ENCODE measurements around the gene MUC5B.
A peak's percentile ranks its signal among the peaks of the same experiment; 100 is the strongest.

Gene MUC5B

DNA sequence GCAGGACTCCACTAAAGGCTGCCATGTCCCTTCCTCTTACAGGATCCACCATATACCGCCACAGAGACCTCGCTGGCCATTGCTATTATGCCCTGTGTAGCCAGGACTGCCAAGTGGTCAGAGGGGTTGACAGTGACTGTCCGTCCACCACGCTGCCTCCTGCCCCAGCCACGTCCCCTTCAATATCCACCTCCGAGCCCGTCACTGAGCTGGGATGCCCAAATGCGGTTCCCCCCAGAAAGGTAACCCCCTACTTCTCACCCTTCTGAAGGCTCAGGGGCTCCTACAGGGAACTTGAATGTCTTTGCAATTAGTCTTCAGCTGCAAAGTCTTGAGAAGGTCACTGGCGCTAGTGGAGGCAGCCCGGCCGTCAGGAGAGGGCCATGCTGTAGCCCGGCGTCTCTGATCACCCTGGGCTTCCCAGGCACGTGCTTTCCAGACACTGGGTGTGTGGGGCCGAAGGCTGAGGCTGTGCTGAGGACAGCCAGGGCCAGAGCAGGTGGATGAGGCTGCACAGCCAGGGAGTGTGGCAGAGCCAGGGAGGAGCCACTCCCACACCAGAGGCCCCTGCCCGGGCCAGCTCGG is 30.0 kb upstream of the MUC5B start:
- no peak for DNase-seq (ENCODE audit: low read depth)

DNA sequence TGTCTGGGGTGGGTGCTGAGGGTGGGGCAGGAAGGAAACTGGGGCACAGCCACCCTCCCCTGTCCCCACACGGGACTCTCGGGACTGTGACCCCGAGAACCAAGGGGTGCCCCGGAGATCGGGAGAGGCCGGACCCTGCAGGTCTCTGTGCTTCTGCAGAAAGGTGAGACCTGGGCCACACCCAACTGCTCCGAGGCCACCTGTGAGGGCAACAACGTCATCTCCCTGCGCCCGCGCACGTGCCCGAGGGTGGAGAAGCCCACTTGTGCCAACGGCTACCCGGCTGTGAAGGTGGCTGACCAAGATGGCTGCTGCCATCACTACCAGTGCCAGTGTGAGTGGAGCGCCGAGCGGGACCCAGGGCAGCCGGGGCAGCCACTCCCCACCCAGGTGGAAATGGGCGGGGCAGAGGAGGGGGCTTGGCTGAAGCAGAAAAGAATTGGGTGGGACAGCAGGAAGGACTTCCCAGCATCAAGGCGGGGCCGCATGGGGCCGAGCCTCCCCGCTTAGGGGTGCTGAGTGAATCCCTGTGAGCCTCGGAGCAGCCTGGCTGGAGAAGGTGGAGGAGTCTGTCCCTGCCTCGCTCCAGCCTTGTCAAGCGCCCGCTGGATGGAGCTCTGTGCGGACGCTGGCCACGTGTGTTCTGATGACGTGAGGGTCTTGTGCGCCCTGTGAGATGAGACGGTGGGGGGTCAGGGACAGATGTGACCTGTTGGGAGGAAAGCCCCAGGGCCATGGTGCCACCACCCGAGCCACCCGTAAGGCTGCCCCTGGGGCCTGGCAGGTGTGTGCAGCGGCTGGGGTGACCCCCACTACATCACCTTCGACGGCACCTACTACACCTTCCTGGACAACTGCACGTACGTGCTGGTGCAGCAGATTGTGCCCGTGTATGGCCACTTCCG is 29.3 kb upstream of the MUC5B start:
- no peak for DNase-seq (ENCODE audit: low read depth)

DNA sequence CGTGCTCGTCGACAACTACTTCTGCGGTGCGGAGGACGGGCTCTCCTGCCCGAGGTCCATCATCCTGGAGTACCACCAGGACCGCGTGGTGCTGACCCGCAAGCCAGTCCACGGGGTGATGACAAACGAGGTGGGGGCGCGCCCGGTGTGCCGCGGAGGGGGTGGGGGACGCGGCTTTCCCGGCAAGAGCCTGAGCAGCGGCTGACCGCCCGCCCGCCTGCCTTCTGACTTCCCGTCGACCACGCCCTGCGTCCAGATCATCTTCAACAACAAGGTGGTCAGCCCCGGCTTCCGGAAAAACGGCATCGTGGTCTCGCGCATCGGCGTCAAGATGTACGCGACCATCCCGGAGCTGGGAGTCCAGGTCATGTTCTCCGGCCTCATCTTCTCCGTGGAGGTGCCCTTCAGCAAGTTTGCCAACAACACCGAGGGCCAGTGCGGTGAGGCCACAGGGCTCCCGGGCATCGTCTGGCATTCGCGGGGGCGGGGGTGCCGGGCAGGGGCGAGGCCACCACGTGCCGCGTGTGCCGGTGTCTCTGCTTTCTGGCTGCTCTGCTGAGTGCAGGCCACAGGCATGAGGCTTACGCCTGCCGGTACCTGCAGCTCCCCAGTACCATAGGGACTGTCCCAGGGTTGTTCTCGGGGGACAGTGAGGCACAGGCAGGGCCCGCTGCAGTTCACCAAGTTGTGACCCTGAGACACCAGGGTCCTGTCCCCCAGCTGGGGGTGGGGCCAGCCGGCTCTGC is 28.5 kb upstream of the MUC5B start:
- DNase-seq (ENCODE audit: low read depth) = no peak

DNA sequence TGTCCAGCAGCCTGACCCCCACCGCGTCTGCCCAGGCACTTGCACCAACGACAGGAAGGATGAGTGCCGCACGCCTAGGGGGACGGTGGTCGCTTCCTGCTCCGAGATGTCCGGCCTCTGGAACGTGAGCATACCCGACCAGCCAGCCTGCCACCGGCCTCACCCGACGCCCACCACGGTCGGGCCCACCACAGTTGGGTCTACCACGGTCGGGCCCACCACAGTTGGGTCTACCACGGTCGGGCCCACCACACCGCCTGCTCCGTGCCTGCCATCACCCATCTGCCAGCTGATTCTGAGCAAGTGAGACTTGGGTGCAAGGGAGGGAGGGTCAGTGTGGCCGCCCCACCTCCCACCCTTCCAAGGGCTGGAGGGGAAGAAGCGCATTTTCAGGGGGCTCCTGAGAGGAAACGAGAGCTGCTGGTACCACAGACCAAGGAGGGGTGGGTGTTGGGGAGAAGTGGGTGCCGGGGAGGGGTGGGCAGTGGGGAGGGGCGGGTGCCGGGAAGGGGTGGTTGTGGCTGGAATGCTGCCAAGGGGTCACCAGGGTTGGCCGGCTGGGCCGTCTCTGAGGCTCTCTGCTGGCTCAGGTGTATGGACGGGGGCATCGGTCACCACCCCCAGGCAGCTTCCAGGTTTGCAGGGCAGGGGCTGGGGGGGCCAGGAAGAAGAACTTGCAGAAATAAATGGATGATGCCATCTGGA is 27.7 kb upstream of the MUC5B start:
- DNase-seq (ENCODE audit: low read depth) = no peak

DNA sequence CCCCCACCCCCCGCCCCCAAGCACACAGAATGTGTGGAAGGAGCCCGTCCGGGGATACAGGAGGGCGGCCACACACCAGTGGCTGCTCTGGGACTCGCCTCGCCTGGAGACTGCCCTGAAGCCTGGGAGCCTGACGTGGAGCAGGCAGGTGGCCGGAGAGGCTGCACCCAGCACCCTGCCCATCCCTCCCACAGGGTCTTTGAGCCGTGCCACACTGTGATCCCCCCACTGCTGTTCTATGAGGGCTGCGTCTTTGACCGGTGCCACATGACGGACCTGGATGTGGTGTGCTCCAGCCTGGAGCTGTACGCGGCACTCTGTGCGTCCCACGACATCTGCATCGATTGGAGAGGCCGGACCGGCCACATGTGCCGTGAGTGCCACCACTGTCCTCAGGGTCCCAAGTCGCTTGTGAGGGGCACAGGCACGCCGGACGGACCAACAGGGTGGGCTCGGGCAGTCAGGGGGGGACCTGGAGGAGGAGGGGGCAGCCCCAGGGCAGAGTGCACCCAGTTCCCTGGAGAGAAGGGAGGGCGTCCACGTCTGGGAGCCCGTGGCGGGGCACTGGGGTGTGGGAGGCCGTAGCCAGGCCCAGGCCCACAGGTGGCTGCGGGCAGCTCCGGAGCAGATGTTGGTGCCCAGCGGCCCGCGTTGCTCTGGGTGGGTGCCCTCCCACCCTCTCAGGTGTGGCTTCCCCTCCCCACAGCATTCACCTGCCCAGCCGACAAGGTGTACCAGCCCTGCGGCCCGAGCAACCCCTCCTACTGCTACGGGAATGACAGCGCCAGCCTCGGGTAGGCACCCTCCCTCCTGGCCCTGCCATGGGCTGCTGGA is 27.0 kb upstream of the MUC5B start:
- DNase-seq (ENCODE audit: low read depth) = no peak

DNA sequence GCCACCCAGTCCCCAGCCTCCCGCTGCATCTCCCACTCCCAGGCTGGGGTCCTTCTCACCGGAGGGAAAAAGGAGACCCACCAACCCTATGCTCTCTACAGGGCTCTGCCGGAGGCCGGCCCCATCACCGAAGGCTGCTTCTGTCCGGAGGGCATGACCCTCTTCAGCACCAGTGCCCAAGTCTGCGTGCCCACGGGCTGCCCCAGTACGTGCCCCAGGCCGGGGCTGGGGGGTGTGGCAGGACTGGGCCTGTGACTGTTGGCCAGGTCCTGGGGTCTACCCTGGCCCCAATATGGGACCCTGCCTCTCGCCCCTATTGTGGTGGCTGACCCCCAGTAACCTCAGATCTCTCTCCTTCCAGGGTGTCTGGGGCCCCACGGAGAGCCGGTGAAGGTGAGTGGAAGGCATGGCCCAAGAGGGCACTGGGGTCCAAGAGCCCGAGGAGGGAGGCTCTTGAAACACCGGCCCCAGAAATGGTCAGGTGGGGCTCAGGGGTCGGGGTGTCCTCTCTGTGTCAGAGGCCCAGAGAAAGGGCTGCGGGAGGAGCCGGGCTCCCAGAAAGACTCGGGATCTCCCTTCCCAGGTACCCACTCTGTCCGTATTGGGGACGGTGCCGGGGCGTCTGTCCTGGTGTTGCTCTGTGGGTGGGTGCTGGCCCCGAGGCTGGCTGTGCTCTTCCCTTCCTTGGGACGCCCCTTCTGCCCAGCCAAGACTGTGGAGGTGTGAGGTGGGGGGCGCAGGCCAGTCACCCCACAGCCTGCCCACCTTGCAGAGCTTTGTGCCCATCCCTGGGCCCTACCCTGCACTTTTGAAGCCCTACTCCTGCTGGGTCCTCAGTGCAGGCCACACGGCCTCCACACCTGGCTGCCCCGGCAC is 26.1 kb upstream of the MUC5B start:
- no peak for DNase-seq (ENCODE audit: low read depth)

DNA sequence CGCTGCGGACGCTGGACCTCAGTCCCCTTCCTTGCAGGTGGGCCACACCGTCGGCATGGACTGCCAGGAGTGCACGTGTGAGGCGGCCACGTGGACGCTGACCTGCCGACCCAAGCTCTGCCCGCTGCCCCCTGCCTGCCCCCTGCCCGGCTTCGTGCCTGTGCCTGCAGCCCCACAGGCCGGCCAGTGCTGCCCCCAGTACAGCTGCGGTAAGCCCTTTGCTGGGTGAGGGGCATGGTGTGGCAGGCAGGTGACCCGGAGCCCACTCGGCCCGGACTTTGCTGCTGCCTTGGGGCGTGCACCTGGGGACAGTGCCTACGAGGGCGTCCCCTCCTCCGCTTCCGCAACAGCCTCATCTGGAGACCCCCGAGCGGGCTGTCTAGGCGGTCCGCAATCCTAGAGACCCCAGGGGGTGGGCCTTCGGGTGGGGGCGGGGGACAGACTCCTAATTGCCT is 25.4 kb upstream of the MUC5B start:
- DNase-seq (ENCODE audit: low read depth) = no peak

DNA sequence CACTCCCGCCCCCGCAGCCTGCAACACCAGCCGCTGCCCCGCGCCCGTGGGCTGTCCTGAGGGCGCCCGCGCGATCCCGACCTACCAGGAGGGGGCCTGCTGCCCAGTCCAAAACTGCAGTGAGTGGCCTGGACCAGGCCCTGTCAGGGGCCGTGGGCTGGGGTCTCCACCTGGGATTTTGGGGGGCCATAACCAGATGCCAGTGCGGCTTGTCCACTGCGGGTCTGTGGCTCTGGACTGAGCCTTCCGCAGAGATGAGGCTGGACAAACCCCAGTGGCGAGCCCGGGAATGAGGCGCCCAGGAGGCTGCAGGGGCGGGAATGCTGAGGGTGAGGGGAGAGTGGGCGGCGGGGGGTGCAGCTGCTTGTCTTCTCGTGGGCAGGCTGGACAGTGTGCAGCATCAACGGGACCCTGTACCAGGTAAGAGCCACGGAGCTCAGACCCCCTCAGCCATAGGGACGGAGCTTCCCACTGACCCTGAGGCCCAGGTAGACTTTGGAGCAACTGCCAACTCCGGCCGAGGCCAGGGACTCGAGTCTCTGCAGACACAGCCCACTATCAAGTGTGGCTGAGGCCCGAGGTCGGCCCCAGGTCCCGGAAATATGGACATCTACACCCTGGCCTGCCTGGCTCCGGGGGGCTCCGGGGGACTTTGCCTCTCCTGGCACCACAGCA is 24.8 kb upstream of the MUC5B start:
- DNase-seq (ENCODE audit: low read depth) = no peak

DNA sequence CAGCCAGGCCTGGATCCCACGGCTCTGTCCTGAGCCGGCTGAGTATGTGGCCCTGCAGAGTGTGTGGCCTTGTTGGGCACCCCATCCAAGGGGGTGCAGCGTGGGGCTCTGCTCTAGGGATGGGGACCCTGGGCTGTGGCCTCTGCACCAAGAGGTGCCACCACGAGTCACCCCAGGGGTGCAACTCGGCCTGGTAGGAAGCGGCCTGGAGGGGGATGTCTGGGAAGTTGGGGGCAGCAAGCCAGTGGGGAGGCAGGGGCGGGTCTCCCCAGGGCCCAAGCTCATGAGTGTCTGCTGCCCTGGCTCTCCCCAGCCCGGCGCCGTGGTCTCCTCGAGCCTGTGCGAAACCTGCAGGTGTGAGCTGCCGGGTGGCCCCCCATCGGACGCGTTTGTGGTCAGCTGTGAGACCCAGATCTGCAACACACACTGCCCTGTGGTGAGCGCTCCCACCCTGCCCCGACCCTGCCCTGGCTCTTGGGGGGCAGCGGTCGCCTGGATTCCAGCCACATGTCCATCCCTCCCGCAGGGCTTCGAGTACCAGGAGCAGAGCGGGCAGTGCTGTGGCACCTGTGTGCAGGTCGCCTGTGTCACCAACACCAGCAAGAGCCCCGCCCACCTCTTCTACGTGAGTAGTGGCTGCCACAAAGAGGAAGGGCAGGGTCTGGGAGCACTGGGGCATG is 24.2 kb upstream of the MUC5B start:
- DNase-seq (ENCODE audit: low read depth) = no peak

DNA sequence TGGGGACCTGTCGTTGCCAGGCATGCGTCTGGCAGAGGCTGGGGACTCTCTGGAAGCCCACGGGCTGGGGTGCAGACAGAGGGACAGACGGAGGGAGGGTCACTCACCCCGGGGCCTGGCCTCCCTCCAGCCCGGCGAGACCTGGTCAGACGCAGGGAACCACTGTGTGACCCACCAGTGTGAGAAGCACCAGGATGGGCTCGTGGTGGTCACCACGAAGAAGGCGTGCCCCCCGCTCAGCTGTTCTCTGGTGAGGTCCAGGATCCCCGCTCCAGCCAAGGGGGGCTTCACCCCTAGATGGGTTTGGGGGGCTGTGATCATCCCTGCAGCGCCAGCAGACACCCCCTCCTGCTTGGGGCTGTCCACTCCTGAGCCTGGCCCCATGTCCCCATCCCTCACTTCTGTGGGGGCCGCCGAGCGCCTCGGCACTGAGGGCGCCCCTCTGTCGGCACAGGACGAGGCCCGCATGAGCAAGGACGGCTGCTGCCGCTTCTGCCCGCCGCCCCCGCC is 23.6 kb upstream of the MUC5B start:
- no peak for DNase-seq (ENCODE audit: low read depth)

DNA sequence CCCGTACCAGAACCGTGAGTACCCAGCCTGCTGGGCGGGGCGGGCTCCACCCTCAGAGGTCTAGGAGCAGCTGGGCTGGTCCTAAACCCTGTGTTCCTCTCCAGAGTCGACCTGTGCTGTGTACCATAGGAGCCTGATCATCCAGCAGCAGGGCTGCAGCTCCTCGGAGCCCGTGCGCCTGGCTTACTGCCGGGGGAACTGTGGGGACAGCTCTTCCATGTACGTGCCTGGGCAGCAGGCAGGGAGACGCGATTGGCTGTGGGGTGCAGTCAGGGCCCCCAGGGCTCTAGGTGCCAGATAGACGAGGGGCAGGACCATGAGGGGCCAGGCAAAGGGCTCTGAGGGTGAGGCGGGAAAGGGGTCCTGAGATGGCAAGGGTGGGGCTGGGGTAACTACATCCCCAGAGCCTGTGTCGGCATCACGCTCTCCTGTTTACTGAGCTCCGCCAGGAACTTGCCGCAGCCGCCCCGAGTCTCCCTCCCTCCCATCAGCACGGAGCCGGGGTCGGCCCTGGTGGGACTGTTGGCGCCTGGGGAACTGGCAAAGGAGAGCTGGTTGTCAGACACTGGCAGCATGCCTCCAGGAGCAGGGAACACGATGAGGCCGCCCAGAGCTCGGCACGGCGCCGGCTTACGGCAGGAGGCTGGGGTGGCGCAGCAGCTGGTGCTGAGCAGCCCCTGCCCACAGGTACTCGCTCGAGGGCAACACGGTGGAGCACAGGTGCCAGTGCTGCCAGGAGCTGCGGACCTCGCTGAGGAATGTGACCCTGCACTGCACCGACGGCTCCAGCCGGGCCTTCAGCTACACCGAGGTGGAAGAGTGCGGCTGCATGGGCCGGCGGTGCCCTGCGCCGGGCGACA is 22.9 kb upstream of the MUC5B start:
- DNase-seq (ENCODE audit: low read depth) = no peak

DNA sequence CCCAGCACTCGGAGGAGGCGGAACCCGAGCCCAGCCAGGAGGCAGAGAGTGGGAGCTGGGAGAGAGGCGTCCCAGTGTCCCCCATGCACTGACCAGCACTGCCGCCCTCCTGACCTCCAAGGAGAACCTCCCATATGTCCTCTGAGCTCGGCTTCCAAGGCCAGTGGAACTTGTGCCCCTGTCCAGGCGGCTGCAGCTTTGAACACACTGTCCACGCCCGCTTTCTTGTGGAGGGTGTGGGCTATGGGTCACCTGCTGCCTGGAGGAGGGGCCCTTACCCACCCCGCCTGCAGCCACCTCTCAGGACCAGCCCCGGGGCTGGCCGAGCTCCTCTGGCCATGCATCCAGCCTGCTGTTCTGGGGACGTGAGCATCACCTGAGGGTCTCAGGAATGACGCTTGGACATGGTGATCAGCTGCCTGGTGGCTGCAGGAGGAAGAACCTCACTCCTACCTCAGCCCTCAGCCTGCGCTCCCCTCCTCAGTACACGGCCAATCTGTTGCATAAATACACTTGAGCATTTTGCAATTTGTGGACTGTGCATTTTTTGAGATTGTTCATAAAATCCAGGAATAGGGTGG is 22.2 kb upstream of the MUC5B start:
- no peak for DNase-seq (ENCODE audit: low read depth)

DNA sequence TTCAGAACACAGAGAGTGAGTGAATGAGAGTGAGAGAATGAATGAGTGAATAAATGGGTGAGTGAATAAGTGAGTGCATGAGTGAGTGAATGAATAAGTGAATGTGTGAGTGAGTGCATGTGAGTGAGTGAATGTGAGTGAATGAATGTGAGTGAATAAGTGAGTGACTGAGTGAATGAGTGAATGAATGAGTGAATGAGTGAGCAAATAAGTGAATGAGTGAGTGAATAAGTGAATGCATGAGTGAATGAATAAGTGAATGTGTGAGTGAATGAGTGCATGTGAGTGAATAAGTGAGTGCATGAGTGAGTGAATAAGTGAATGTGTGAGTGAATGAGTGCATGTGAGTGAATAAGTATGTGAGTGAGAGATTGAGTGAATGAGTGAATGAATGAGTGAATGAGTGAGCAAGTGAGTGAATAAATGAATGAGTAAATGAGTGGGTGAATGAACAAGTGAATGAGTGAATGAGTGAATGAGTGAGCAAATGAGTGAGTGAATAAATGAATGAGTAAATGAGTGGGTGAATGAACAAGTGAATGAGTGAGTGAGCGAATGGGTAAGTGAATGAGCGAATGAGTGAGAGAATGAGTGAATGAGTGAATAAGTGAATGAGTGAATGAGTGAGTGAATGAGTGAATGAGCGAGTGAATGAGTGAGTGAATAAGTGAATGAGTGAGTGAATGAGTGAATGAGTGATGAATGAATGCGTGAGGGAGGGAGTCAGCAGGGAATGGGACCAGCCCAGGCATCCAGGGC is 21.3 kb upstream of the MUC5B start:
- DNase-seq (ENCODE audit: low read depth) = no peak

DNA sequence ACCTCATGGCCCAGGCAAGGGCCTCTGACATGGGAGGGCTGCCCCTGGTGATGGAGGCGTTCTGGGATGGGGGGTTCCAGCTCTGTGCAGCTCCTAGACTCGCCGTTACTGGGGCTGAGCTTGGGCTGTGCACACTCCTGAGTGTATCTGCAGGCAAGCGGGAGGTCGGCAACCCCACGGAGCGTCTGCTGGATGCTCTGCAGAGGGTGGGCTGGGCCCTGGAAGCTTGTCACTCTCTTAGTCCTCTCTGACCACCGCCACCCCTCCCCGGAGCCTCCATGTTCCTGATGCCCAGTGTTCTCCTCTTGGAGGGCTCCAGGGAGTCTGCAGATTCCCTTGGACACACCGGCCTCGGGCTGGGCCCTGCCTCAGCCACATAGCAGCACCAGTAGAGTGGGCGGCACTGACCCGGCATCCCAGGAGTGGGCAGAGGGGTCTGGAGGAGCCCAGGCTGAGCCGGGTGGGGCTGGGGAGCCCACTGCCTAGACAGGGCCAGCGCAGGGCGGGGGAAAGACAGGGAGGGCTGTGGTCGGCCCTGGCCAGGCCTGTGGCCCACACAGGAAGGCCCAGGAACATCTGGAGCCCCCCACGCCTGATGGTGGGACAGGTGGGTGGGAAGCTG is 20.6 kb upstream of the MUC5B start:
- no peak for DNase-seq (ENCODE audit: low read depth)

DNA sequence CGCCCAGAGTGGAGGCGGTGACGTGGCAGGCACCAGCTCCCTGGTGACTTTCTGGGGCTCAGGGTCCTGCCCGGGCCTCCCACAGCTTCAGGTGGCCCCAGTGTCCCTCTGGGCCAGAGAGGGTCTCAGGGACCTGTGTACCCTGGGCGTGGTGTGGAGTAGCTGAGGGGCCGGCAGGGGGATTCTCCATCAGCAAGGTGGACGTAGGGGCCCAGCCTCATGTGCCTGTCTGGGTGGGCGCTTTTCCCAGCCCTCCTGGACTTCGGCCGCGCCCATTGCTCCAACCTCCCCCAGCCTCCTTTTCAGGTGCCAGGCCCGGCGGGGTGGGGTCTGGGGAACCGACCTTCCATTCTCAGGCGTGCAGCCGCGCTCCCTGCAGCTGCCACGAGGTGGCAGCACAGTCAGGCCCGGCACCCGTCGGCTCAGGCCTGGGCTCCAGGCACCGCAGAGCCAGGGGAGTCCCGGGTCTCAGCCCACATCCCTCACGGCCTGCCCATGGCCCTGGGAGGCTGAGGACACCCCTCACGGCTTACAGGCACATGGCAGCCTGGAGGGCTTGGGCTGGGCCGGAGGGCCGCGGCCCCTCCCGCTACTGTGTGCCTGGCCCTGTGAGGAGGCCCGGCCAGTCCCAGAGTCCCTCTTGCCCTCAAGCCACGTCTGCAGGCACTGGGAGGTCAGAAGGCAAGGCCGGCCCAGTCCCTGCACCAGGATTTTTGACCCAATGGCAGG is 19.9 kb upstream of the MUC5B start:
- DNase-seq (ENCODE audit: low read depth) = peak; percentile 41
